ENCODE results near the gene ZNF546.

ZNF546 gene

DNA sequence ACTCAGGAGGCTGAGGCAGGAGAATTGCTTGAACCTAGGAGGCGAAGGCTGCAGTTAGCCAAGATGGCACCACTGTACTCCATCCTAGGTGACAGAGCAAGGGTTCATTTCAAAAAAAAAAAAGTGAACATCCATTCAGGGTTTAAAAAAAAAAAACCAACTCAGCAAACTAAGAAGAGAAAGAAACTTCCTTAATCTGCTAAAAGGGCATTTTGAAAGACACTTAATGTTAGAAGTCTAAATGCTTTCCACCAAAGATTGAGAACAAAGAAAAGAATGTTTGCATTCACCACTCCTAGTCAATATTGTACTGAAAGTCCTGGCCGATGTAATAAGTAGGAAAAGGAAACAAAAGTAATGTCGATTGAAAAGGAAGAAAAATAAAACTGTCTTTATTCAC is 33.0 kb upstream of the ZNF546 start:
- no peak for TF ChIP-seq CTCF (IDR thresholded peaks at IDR 0.05)
- intact Hi-C loops (cut with DNase I; ENCODE audit: low total_unique reads), result no loop called here

DNA sequence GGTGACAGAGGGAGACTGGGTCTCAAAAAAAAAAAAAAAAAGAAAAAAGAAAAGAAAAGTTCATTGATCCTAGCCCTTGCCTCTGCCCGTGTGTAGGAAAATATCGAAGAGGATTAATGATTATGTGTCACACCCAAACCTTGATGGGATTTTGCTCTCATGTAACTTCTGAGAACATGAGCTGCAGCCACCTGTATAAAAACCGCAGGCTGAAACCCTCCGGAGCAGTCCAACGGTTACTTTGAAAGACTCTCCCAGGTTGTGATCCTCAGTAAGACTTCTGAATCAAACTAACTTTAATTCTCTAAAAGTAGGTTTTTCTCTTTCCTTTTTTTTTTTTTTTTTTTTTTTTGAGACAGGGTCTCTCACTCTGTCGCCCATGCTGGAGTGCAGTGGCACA is 30.2 kb upstream of the ZNF546 start:
- Histone ChIP-seq H3K4me1 (peaks cover 4 to 13% (median 9%) of the 10 kb centered on the region in 4 donors), H3K36me3 (no peaks in the 10 kb centered on the region), H3K27me3 (no peaks in the 10 kb centered on the region), H3K9me3 (no peaks in the 10 kb centered on the region), H3K4me3 (no peak overlapping the region), H3K27ac (no peak overlapping the region)
- DNase-seq, result no peak
- intact Hi-C loops (cut with DNase I; ENCODE audit: low total_unique reads), result no loop called here
- no peak for TF ChIP-seq CTCF (IDR thresholded peaks at IDR 0.05)

More for the DNA sequence above, 33.0 kb upstream of the ZNF546 start:
- no peaks in the 10 kb centered on the region for H3K4me1 ChIP-seq
- H3K4me3 ChIP-seq, result no peak overlapping the region
- no peaks in the 10 kb centered on the region for H3K36me3 ChIP-seq
- H3K9me3 ChIP-seq, result no peaks in the 10 kb centered on the region
- no peak for DNase-seq
- no peak overlapping the region for H3K27ac ChIP-seq
- H3K27me3 ChIP-seq, result no peaks in the 10 kb centered on the region

DNA sequence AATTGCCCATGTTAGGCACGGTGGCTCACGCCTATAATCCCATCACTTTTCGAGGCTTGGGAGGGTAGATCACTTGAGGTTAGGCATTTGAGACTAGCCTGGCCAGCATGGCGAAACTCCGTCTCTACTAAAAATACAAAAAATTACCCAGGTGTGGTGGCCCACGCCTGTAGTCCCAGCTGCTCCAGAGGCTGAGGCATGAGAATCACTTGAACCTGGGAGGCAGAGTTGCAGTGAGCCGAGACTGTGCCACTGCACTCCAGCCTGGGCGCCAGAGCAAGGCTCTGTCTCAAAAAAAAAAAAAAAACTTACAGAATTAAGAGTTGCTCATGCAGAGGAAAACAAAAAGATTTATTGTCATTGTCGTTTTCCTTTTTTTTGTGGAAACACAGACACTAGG is 29.3 kb upstream of the ZNF546 start:
- Histone ChIP-seq H3K4me3 (no peak overlapping the region), H3K36me3 (peaks cover 4 to 5% (median 4%) of the 10 kb centered on the region in 3 donors), H3K27me3 (no peaks in the 10 kb centered on the region), H3K27ac (no peak overlapping the region), H3K9me3 (no peaks in the 10 kb centered on the region), H3K4me1 (peaks cover 4 to 21% (median 18%) of the 10 kb centered on the region in 4 donors)
- intact Hi-C loops (cut with DNase I; ENCODE audit: low total_unique reads), result no loop called here
- no peak for DNase-seq
- TF ChIP-seq CTCF (IDR thresholded peaks at IDR 0.05), result no peak

DNA sequence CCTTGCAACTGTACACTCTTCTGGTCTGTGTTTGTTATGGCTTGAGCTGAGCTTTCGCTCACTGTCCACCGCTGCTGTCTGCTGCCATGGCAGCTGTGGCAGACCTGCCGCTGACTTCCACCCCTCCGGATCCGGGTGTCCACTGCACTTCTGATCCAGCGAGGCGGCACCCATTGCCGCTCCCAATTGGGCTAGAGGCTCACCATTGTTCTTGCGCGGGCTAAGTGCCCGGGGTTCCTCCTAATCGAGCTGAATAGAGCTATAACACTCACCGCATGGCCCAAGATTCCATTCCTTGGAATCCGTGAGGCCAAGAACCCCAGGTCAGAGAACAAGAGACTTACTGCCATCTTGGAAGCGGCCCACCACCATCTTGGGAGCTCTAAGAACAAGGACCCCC is 28.1 kb upstream of the ZNF546 start:
- no peak overlapping the region for H3K4me3 ChIP-seq
- no peak for DNase-seq
- no peaks in the 10 kb centered on the region for H3K27me3 ChIP-seq
- no peak for TF ChIP-seq CTCF (IDR thresholded peaks at IDR 0.05)
- H3K9me3 ChIP-seq, result no peaks in the 10 kb centered on the region
- H3K4me1 ChIP-seq, result peaks cover 4 to 21% (median 19%) of the 10 kb centered on the region in 4 donors
- intact Hi-C loops (cut with DNase I; ENCODE audit: low total_unique reads), result no loop called here
- no peak overlapping the region for H3K27ac ChIP-seq
- H3K36me3 ChIP-seq, result peaks cover 12 to 17% (median 17%) of the 10 kb centered on the region in 3 donors

DNA sequence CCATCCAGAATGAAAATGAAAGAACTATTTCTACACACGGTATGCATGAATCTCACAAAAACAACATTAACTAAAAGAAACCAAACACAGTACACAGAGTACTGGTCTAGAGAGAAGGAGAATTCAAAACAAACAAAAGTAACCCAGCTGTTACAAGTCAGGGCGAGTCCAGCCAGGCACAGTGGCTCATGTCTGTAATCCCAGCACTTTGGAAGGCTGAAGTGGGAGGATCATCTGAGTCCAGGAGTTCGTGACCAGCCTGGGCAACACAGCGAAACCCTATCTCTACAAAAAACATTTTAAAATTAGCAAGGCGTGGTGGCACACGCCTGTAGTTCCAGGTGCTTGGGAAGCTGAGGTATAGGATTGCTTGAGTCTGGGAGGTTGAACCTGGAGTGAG is 27.6 kb upstream of the ZNF546 start:
- Histone ChIP-seq H3K9me3 (no peaks in the 10 kb centered on the region), H3K27me3 (no peaks in the 10 kb centered on the region), H3K27ac (no peak overlapping the region), H3K4me1 (peaks cover 4 to 21% (median 19%) of the 10 kb centered on the region in 4 donors), H3K36me3 (peaks cover 17 to 22% (median 21%) of the 10 kb centered on the region in 3 donors), H3K4me3 (no peak overlapping the region)
- no peak for TF ChIP-seq CTCF (IDR thresholded peaks at IDR 0.05)
- intact Hi-C loops (cut with DNase I; ENCODE audit: low total_unique reads), result no loop called here
- DNase-seq, result no peak

All from tibial artery (tissue), 4 donors.